Tibial nerve (tissue), 4 donors: ENCODE data around the gene NAIF1. TPM values are rescaled to one million over a fixed set of nuclear protein-coding genes. Genes with fewer than 3 reads are reported as not detected.
A peak's percentile ranks its signal among the peaks of the same experiment; 100 is the strongest.

Experiments
- DNase-seq, 2 donors: peaks; one replicate each; pipeline ENCODE4 v3.0.0-alpha.2; 2019; ENCODE audit warnings: low spot score in 2 of 2
- H3K27ac ChIP-seq, 4 donors: fragments of 200-600 bp; sonication (generic) in 3 of 4; one replicate each; pipeline ENCODE4 v1.5.1; 2017 to 2019; ENCODE audit warnings: mild to moderate bottlenecking in 1 of 4
- H3K27me3 ChIP-seq, 2 donors: fragments of 200-600 bp; sonication (generic) in 1 of 2; one replicate each; pipeline versions ENCODE4 v1.5.1 to v1.6.0; 2017 to 2019
- H3K36me3 ChIP-seq, 3 donors: fragments of 200-600 bp; sonication (generic); one replicate each; pipeline ENCODE4 v1.5.1; 2018 to 2019
- H3K4me1 ChIP-seq, 4 donors: fragments of 200-600 bp; sonication (generic) in 3 of 4; one replicate each; pipeline ENCODE4 v1.5.1; 2017 to 2019
- H3K4me3 ChIP-seq, 4 donors: fragments of 200-600 bp; sonication (generic) in 3 of 4; one replicate each; pipeline ENCODE4 v1.5.1; 2017 to 2019; ENCODE audit warnings: mild to moderate bottlenecking in 1 of 4, moderate library complexity in 1 of 4
- H3K9me3 ChIP-seq, 4 donors: fragments of 200-600 bp; sonication (generic) in 3 of 4; one replicate each; pipeline ENCODE4 v1.5.1; 2017 to 2019
- EP300 ChIP-seq, 2 donors: sonication (generic); formaldehyde crosslinking; IDR thresholded peaks; one replicate each; pipeline ENCODE4 v1.6.1; 2017; ENCODE audit warnings: antibody characterized with exemption in 2 of 2, mild to moderate bottlenecking in 1 of 2
- POLR2A ChIP-seq, 2 donors: fragments of 450-650 bp; IDR thresholded peaks; one replicate each; pipeline ENCODE4 v1.6.1; 2017; ENCODE audit warnings: antibody characterized with exemption in 2 of 2, mild to moderate bottlenecking in 2 of 2, moderate library complexity in 2 of 2
- WGBS, 2 donors: methylation state at CpG; one replicate each; pipeline ENCODE4 v1.1.5; 2018; 5-methylcytosine and 5-hydroxymethylcytosine counted together
- total RNA-seq, 4 donors: library from RNA; depleted of rRNA; stranded (reverse); fragments of >200 nt; gene quantifications; one replicate each; pipeline ENCODE4 v1.1.0, GENCODE V29; 2016
- TF ChIP-seq, protein P1 (sequence below), 5 experiments: fragments of 200-600 bp in 3 of 5; fragments of 450-650 bp in 2 of 5; sonication (generic) in 3 of 5; IDR thresholded peaks; one replicate each; pipeline ENCODE4 v1.5.1; 2016 to 2019; ENCODE audit warnings: antibody characterized with exemption in 5 of 5, mild to moderate bottlenecking in 3 of 5, moderate library complexity in 2 of 5

The NAIF1 gene
- total RNA-seq, 4 donors from 2014 or later: 5.4 to 11.2 (median 8.1) TPM

DNA sequence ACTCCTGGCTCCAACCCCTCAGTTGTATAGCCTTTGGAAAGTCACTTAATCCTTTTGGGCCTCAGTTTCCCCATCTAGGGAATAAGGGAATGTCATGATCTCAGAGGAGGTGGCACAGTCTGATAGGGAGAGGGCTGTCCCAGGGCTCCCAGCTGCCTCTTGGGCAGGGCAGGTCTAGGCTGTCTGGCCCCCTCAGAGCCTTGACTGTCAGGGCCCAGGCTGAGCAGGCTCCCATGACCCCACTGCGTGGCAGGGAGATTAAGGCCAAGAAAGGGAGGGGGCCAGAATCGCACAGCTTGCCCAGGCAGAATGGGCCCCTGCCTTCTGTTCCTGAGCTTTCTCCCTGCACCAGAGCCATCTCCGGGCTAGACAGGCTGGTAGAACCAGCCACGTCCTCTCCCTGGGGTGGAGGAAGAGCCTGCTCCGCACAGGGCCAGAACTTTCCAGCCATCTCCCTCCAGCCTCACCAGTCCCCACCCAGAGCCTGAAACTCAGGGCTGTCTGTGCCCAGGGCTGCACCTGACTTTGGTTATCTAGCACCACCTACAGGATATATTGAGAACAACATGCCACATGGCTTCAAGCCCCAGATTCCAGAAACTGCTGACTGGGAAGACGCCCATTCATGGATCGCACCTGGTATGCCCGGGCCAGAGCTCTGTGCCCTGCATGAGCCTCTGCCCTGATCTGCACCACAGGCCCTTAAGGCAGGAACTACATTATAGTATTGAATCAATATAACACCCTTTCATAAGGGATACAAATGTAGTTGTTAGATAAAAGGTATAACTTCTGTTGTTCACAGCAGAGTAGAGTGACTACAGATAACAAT is 32.1 kb downstream of the NAIF1 start:
- Histone ChIP-seq H3K27ac (peak overlapping the region; percentile 27 to 79 (median 46)), H3K4me3 (no peak overlapping the region), H3K36me3 (no peaks in the 10 kb centered on the region), H3K9me3 (no peaks in the 10 kb centered on the region), H3K4me1 (peaks cover 0 to 10% (median 7%) of the 10 kb centered on the region in 4 donors), H3K27me3 (no peaks in the 10 kb centered on the region)
- DNase-seq: peak; percentile 45 to 70
- no peak for TF ChIP-seq POLR2A (IDR thresholded peaks at IDR 0.05)
- TF ChIP-seq EP300 (IDR thresholded peaks at IDR 0.05): peak in 1 of 2 donors; percentile 56
- TF ChIP-seq, protein P1, sequence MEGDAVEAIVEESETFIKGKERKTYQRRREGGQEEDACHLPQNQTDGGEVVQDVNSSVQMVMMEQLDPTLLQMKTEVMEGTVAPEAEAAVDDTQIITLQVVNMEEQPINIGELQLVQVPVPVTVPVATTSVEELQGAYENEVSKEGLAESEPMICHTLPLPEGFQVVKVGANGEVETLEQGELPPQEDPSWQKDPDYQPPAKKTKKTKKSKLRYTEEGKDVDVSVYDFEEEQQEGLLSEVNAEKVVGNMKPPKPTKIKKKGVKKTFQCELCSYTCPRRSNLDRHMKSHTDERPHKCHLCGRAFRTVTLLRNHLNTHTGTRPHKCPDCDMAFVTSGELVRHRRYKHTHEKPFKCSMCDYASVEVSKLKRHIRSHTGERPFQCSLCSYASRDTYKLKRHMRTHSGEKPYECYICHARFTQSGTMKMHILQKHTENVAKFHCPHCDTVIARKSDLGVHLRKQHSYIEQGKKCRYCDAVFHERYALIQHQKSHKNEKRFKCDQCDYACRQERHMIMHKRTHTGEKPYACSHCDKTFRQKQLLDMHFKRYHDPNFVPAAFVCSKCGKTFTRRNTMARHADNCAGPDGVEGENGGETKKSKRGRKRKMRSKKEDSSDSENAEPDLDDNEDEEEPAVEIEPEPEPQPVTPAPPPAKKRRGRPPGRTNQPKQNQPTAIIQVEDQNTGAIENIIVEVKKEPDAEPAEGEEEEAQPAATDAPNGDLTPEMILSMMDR (IDR thresholded peaks at IDR 0.05): peak; percentile 83 to 96 (median 90)
- WGBS, 2 donors: 16 to 38% methylated on average over 7 to 8 of the region's 8 CpGs

DNA sequence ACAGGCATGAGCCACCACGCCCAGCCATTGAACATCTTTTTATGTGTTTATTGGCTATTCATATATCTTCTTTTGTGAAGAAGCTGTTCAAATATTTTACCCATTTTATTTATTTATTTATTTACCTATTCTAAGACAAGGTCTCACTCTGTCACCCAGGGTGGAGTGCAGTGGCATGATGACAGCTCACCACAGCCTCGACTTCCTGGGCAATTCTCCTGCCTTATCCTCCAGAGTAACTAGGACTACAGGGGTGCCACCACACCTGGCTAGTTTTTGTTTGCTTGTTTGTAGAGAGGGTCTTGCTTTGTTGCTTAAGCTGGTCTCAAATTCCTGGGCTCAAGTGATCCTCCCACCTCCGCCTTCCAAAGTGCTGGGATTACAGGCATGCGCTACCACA is 33.5 kb downstream of the NAIF1 start:
- Histone ChIP-seq H3K4me1 (peaks cover 0 to 10% (median 7%) of the 10 kb centered on the region in 4 donors), H3K4me3 (no peak overlapping the region), H3K27ac (peak overlapping the region in 1 of 4 donors; percentile 11), H3K27me3 (no peaks in the 10 kb centered on the region), H3K36me3 (no peaks in the 10 kb centered on the region), H3K9me3 (no peaks in the 10 kb centered on the region)
- DNase-seq: no peak
- 89 to 92% methylated on average over 4 of the region's 4 CpGs for WGBS, 2 donors
- TF ChIP-seq POLR2A (IDR thresholded peaks at IDR 0.05): no peak
- TF ChIP-seq, protein P1 (IDR thresholded peaks at IDR 0.05): no peak
- no peak for TF ChIP-seq EP300 (IDR thresholded peaks at IDR 0.05)

DNA sequence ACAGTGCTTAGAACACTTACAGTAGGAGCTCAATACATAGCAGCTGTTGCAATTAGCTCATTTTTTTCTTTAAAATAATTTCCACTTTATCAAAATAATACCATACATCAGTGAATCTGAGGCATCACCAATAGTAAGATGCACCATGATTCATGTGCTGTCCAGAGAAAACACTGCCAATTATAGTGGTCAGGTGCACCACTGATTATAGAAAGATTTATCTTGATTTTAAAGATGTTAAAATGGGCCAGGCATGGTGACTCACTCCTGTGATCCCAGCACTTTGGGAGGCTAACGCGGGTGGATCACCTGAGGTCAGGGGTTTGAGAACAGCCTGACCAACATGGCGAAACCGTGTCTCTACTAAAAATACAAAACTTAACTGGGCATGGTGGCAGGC is 39.4 kb downstream of the NAIF1 start:
- 81 to 93% methylated on average over 4 of the region's 4 CpGs for WGBS, 2 donors
- TF ChIP-seq EP300 (IDR thresholded peaks at IDR 0.05) (no peak), POLR2A (IDR thresholded peaks at IDR 0.05) (no peak)
- TF ChIP-seq, protein P1 (IDR thresholded peaks at IDR 0.05): no peak
- Histone ChIP-seq H3K9me3 (no peaks in the 10 kb centered on the region), H3K27me3 (no peaks in the 10 kb centered on the region), H3K4me3 (no peak overlapping the region), H3K27ac (peak overlapping the region in 1 of 4 donors; percentile 34), H3K4me1 (peaks cover 0 to 12% (median 2%) of the 10 kb centered on the region in 4 donors), H3K36me3 (no peaks in the 10 kb centered on the region)
- no peak for DNase-seq

DNA sequence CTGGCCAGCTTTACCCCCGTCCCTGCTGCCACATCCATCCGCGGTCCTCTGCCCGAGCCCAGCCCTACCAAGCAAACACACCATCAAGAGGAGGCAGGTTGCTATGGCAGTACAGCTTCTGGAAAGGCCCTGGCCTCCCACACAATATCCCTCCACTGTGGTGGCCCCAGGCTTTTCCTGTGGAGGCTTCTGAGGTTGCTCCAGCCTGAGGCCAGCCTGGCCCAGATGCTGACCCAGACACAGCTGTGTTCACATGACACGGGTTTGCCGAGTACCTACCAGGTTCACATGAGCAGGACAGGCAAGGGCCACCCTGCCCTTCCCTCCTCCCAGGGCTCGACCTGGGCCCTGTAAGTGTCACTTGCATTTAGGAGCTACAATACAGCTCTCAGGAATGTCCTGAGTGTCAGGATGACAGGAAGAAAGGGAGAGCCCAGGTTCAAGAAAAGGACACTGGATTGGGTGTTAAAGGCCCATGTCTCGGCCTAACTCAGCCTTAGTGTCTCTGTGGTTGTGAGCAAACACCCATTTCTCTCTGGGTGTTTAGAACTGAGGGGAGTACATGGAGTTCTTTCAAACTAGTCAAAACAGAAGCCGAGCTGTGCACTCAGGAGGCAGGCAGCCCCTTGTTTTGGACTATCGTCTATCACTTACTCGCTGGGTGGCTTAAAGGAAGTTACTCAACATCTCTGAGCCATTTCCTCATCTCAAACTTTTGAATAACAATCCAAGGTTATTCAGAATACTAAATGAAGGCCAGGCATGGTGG is 40.2 kb downstream of the NAIF1 start:
- 68 to 81% methylated on average over 9 to 10 of the region's 11 CpGs for WGBS, 2 donors
- Histone ChIP-seq H3K4me1 (peaks cover 0 to 12% (median 2%) of the 10 kb centered on the region in 4 donors), H3K36me3 (no peaks in the 10 kb centered on the region), H3K9me3 (no peaks in the 10 kb centered on the region), H3K27ac (peak overlapping the region in 1 of 4 donors; percentile 68), H3K4me3 (no peak overlapping the region), H3K27me3 (no peaks in the 10 kb centered on the region)
- DNase-seq: no peak
- TF ChIP-seq POLR2A (IDR thresholded peaks at IDR 0.05): no peak
- TF ChIP-seq EP300 (IDR thresholded peaks at IDR 0.05): no peak
- TF ChIP-seq, protein P1 (IDR thresholded peaks at IDR 0.05): no peak
